K562 (cell line): Measurements from ENCODE around the gene ASB13. TPM values are rescaled to one million over a fixed set of nuclear protein-coding genes. Genes with fewer than 3 reads are reported as not detected.

Source experiments
- ATAC-seq: fragments of 200-7000 bp; cut with Tn5 transposase; 3 replicates; pipeline ENCODE4 v1.9.1; 2020; ENCODE audit warnings: moderate library complexity
- BruUV-seq: library from RNA; stranded (reverse); fragments of 400-500 nt; replicated peaks from 2 replicates; lab custom pipeline; 2021; lab: Mats Ljungman, UMichigan
- CTCF ChIA-PET: fragments of 300-600 bp; formaldehyde crosslinking; extraction: SDS; loops from one replicate; lab custom pipeline; 2021; ENCODE audit warnings: low intra/inter-chr PET ratio; lab: Yijun Ruan, JAX
- POLR2A ChIA-PET: fragments of 300-600, 350-650 bp; sonication (Branson Sonifier 250); formaldehyde crosslinking; extraction: SDS; loops from one replicate; lab custom pipeline; 2021; ENCODE audit warnings: antibody characterized with exemption, inconsistent platforms; lab: Yijun Ruan, JAX
- DNase-seq, 4 experiments: peaks; one replicate each; pipeline versions ENCODE4 v3.0.0 to v3.0.0-alpha.2; 2011 to 2018; ENCODE audit warnings: low spot score in 3 of 4, mixed read lengths in 3 of 4; ENCODE audit errors: extremely low read depth in 1 of 4
- FAIRE-seq: peaks from 2 replicates; lab custom pipeline; 2011; peaks lifted over from hg19 to GRCh38; lab: Jason Lieb, UNC
- H2AFZ ChIP-seq: 2 replicates; pipeline ENCODE4 v1.6.0; 2011; ENCODE audit warnings: low read depth, low read length, control low read depth, inconsistent platforms
- H3K27ac ChIP-seq: fragments of 200-600 bp; 3 replicates; pipeline ENCODE4 v1.8.0; 2011; ENCODE audit warnings: low read depth, mild to moderate bottlenecking, control low read depth, inconsistent platforms, low read length, moderate library complexity, mixed read lengths; ENCODE audit errors: extremely low read depth
- H3K27me3 ChIP-seq, 2 experiments: fragments of 300-600 bp in 1 of 2; 2 replicates in 1 of 2; 3 replicates in 1 of 2; pipeline versions ENCODE4 v1.6.0 to v1.8.0; 2011; ENCODE audit warnings: inconsistent platforms in 2 of 2, low read length in 2 of 2, mild to moderate bottlenecking in 1 of 2, mixed read lengths in 1 of 2, moderate library complexity in 1 of 2; ENCODE audit not compliant: control insufficient read depth in 2 of 2, insufficient read depth in 2 of 2
- H3K36me3 ChIP-seq: fragments of 300-600 bp; 3 replicates; pipeline ENCODE4 v1.8.0; 2011; ENCODE audit warnings: mild to moderate bottlenecking, low read length, inconsistent platforms; ENCODE audit not compliant: control insufficient read depth, insufficient read depth
- H3K4me1 ChIP-seq, 2 experiments: fragments of 200-600 bp in 1 of 2; replicated peaks in 1 of 2; 2 replicates in 1 of 2; 3 replicates in 1 of 2; pipeline versions ENCODE4 v1.5.1 to v1.8.0; 2011; ENCODE audit warnings: inconsistent platforms in 2 of 2, low read length in 2 of 2, mild to moderate bottlenecking in 1 of 2, mixed read lengths in 1 of 2, moderate library complexity in 1 of 2; ENCODE audit not compliant: control insufficient read depth in 2 of 2, insufficient read depth in 2 of 2
- H3K4me2 ChIP-seq: 2 replicates; pipeline ENCODE4 v1.6.1; 2011; ENCODE audit warnings: low read length, control low read depth, inconsistent platforms, mixed read lengths; ENCODE audit not compliant: insufficient read depth
- H3K4me3 ChIP-seq: fragments of 200-600 bp; sonication (generic), shearing (Covaris generic); 2 replicates; pipeline ENCODE4 v1.5.1; 2016; ENCODE audit warnings: control low read depth, inconsistent platforms
- H3K79me2 ChIP-seq: fragments of 200-600 bp; 3 replicates; pipeline ENCODE4 v1.8.0; 2011; ENCODE audit warnings: low read length, inconsistent platforms; ENCODE audit not compliant: control insufficient read depth, insufficient read depth
- H3K9ac ChIP-seq, 2 experiments: 2 replicates each; pipeline versions ENCODE4 v1.6.0 to v1.6.1; 2011; ENCODE audit warnings: low read depth in 2 of 2, low read length in 2 of 2, control low read depth in 1 of 2, inconsistent platforms in 1 of 2, mild to moderate bottlenecking in 1 of 2, mixed read lengths in 1 of 2; ENCODE audit not compliant: insufficient read depth in 1 of 2
- H3K9me1 ChIP-seq: one replicate; pipeline ENCODE4 v1.6.0; 2011; ENCODE audit warnings: inconsistent platforms, mild to moderate bottlenecking, low read length, moderate library complexity; ENCODE audit not compliant: control insufficient read depth, insufficient read depth
- H3K9me3 ChIP-seq: replicated peaks from 2 replicates; pipeline ENCODE4 v1.5.1; 2011; ENCODE audit warnings: low read depth, low read length, inconsistent platforms; ENCODE audit not compliant: control insufficient read depth, insufficient read depth
- H4K20me1 ChIP-seq: replicated peaks from 2 replicates; pipeline ENCODE4 v1.6.1; 2011; ENCODE audit warnings: low read length, inconsistent platforms, mixed read lengths; ENCODE audit not compliant: control insufficient read depth, insufficient read depth
- IFI16 ChIP-seq: fragments of 250-450 bp; sonication (Bioruptor Pico); IDR thresholded peaks from 2 replicates; pipeline ENCODE4 v2.1.2; 2022; ENCODE audit warnings: mild to moderate bottlenecking, inconsistent platforms
- MNT ChIP-seq, 2 experiments: fragments of 450-650 bp; conservative IDR thresholded peaks; 2 replicates each; pipeline ENCODE4 v1.6.1; 2017; ENCODE audit warnings: mild to moderate bottlenecking in 2 of 2, moderate library complexity in 2 of 2
- NFYB ChIP-seq: IDR thresholded peaks from 2 replicates; pipeline ENCODE4 v1.6.1; 2011; ENCODE audit warnings: mild to moderate bottlenecking, moderate library complexity; ENCODE audit not compliant: insufficient read length; ENCODE audit errors: extremely low read depth
- NKRF ChIP-seq: fragments of 450-650 bp; IDR thresholded peaks from 2 replicates; pipeline ENCODE4 v1.6.1; 2016; ENCODE audit warnings: borderline replicate concordance
- YBX1 ChIP-seq: fragments of 450-650 bp; IDR thresholded peaks from 2 replicates; pipeline ENCODE4 v1.7.1; 2016; ENCODE audit warnings: mild to moderate bottlenecking
- ZBTB17 ChIP-seq: fragments of 450-650 bp; formaldehyde crosslinking; IDR thresholded peaks from 2 replicates; pipeline ENCODE4 v1.4.0; 2020; ENCODE audit warnings: mild to moderate bottlenecking
- ZNF512 ChIP-seq: IDR thresholded peaks from 2 replicates; pipeline ENCODE4 v1.6.1; 2016; ENCODE audit warnings: missing genetic modification characterization, missing compliant biosample characterization
- WGBS: fragments of 100-300 bp; shearing (Covaris generic); methylation state at CpG from one replicate; pipeline ENCODE4 v1.1.6; 2016; ENCODE audit warnings: low coverage, mixed read lengths; ENCODE audit not compliant: insufficient coverage; ENCODE audit errors: missing lambda C conversion rate; 5-methylcytosine and 5-hydroxymethylcytosine counted together
- in situ Hi-C: fragments of 300-500 bp; cut with MboI; formaldehyde crosslinking; loops from 4 replicates; pipeline ENCODE4 v1.15.0; 2018; ENCODE audit warnings: inconsistent platforms, mixed read lengths
- intact Hi-C: fragments of 100-400 bp; cut with micrococcal nuclease; formaldehyde crosslinking; loops from 2 replicates; pipeline ENCODE4 v1.14.2; 2022
- polyA plus RNA-seq, 8 experiments: library from polyadenylated mRNA; depleted of rRNA in 4 of 8; stranded (reverse) in 5 of 8; unstranded in 3 of 8; fragments of >200 nt; fragmentation: Nextera tagmentation in 2 of 8; fragmentation: Illumina TruSeq in 1 of 8; extraction: Ambion mirVana in 2 of 8; extraction: Trizol in 1 of 8; gene quantifications; 2 replicates each; pipeline versions ENCODE4 v1.2.1 to v1.2.3, GENCODE V29; 2011 to 2014; ENCODE audit warnings: inconsistent platforms in 1 of 8, missing spikeins in 1 of 8
- total RNA-seq, 7 experiments: library from RNA; depleted of rRNA in 6 of 7; stranded (reverse); fragments of >200 nt in 6 of 7; fragmentation: Illumina TruSeq in 2 of 7; extraction: Trizol in 2 of 7; gene quantifications; 2 replicates each; pipeline versions ENCODE4 v1.2.1 to v1.2.3, GENCODE V29; 2011 to 2021; ENCODE audit warnings: low replicate concordance in 1 of 7

ASB13 gene
- total and polyA plus RNA-seq, 9 of the 15 experiments (the other 6 are each of a cell fraction or from before 2014, with no cell fraction given) = 5.2 to 28.8 (median 16.9) TPM

- FAIRE-seq (no peak), DNase-seq (no peak), ATAC-seq (no peak)
- Histone ChIP-seq H3K27ac (no peak overlapping the region), H3K9me3 (no peaks in the 10 kb centered on the region), H3K9ac (no peak overlapping the region), H4K20me1 (no peaks in the 10 kb centered on the region), H3K79me2 (peaks cover 95% of the 10 kb centered on the region), H3K27me3 (no peaks in the 10 kb centered on the region), H3K9me1 (no peaks in the 10 kb centered on the region), H3K36me3 (peaks cover 7% of the 10 kb centered on the region; the same call in 2 of the 3 replicates), H3K4me3 (no peak overlapping the region), H3K4me2 (no peak overlapping the region), H3K4me1 (0 out of 5 replicates have a peak, but pooled peaks cover 2 to 4% of the 10 kb centered on the region in 2 experiments), H2AFZ (no peak overlapping the region)
- CTCF ChIA-PET = no interaction called here
- in situ Hi-C loops = no loop called here
- intact Hi-C loops = no loop called here
- TF ChIP-seq ZBTB17 (CRISPR knock-in tag) (no peak), YBX1 (no peak), ZNF512 (tag) (peak; percentile 36; the same call in 1 of the 2 replicates)
- no TSS peak for BruUV-seq
- POLR2A ChIA-PET = no interaction called here
Observed at GRCh38 chr10:5708356-5708755, 42.0 kb upstream of the ASB13 start.

GRCh38 chr10:5698062-5698461 is 31.7 kb upstream of the ASB13 start:
- ChIA-PET CTCF (no interaction called here), POLR2A (interaction anchor here (0.8 kb wide), 1 partner anchor 204 kb away, joined by 3 read pairs; no protein-coding TSS in a partner anchor)
- DNase-seq = peak in 2 of 4 experiments; percentile 24 to 27
- H3K79me2 ChIP-seq = peaks cover 100% of the 10 kb centered on the region
- BruUV-seq = no TSS peak
- no peak overlapping the region; the same call in 2 of the 3 replicates for H3K27ac ChIP-seq
- no peak overlapping the region for H3K9ac ChIP-seq
- no peak overlapping the region; the same call in 1 of the 2 replicates for H3K4me2 ChIP-seq
- peaks cover 9 to 28% of the 10 kb centered on the region in 2 experiments for H3K4me1 ChIP-seq
- no peak overlapping the region for H3K4me3 ChIP-seq
- 76% methylated on average over 1 of the region's 1 CpG for WGBS
- in situ Hi-C loops (no loop called here), intact Hi-C loops (no loop called here)
- peak; percentile 27; the same call in 1 of the 3 replicates for ATAC-seq
- peaks cover 14% of the 10 kb centered on the region; the same call in 1 of the 2 replicates for H4K20me1 ChIP-seq
- H3K9me3 ChIP-seq = no peaks in the 10 kb centered on the region
- H2AFZ ChIP-seq = no peak overlapping the region
- no peaks in the 10 kb centered on the region for H3K9me1 ChIP-seq
- no peaks in the 10 kb centered on the region for H3K27me3 ChIP-seq
- FAIRE-seq = no peak
- H3K36me3 ChIP-seq = no peaks in the 10 kb centered on the region; the same call in 1 of the 3 replicates
- TF ChIP-seq NFYB (peak; percentile 9), MNT (conservative IDR thresholded peaks at IDR 0.05) (0 out of 4 replicates have a peak, but pooled peaks of 1 of the 2 experiments have one; percentile 4), NKRF (no peak), IFI16 (CRISPR knock-in tag) (no peak)
